ENCODE measurements around the gene C1QL4. TPM values are rescaled to one million over a fixed set of nuclear protein-coding genes. Genes with fewer than 3 reads are reported as not detected.
A peak's percentile ranks its signal among the peaks of the same experiment; 100 is the strongest.

C1QL4 gene
- total and polyA plus RNA-seq, 9 of the 15 experiments (the other 6 are each of a cell fraction or from before 2014, with no cell fraction given): 0.08 to 2.1 (median 0.31) TPM

DNA sequence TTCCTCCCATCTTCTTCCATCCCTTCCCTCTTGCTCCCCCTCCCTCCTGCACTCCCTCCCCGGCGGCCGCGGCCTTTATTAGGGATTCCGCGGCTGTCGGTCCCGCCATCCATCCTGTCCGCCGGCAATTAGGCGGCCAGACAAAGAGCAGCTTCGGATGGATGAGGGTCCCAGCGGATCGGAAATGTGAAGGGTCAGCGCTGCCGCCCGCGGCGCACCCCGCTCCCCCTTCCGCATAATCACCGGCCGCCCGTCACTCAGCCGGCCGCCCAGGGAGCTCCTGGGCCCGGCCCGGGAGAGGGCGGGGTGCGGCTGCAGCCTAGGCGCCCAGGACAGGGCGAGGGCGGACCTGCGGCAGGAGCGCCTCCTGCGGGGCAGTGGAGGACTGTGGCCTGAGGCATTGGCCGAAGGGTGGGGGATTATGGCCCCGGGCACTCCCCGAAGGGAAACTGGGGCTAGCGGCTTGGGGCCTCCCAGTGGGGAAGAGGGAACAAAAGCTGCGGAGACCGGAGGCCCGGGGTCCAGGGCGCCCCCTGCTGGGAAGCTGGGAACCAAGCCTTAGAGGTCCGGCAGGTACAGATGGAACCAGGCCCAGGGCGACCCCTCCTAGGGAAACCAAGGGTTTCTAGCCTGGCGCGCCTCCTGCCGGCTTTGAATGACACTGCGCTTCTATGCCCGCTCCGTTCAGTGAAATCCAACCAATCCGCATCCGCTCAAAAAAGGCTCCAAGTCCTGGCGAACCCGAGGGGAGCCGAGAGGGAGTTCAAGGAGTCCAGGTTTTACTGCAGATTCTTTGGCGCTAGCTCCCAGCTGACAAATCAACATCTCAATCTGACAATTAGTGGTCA, 5.3 kb upstream of the C1QL4 start (continued):
- TF ChIP-seq, protein P1, sequence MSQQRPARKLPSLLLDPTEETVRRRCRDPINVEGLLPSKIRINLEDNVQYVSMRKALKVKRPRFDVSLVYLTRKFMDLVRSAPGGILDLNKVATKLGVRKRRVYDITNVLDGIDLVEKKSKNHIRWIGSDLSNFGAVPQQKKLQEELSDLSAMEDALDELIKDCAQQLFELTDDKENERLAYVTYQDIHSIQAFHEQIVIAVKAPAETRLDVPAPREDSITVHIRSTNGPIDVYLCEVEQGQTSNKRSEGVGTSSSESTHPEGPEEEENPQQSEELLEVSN (IDR thresholded peaks at IDR 0.05; ENCODE audit: borderline replicate concordance in 1 of 2, extremely low read depth in 1 of 2, insufficient read depth in 1 of 2, insufficient read length in 1 of 2, low read depth in 1 of 2, low read length in 1 of 2, poor library complexity in 1 of 2, severe bottlenecking in 1 of 2): no peak
- TF ChIP-seq NKRF (IDR thresholded peaks at IDR 0.05; ENCODE audit: borderline replicate concordance) (no peak), NUFIP1 (IDR thresholded peaks at IDR 0.05; ENCODE audit: partially characterized antibody) (no peak), THAP12 (CRISPR knock-in tag; IDR thresholded peaks at IDR 0.05) (no peak; the same call in 1 of the 2 replicates), RNF2 (IDR thresholded peaks at IDR 0.05) (no peak; the same call in 1 of the 2 replicates), CEBPB (tag; IDR thresholded peaks at IDR 0.05) (no peak), ETV1 (tag; conservative IDR thresholded peaks at IDR 0.05; ENCODE audit: low read depth) (peak; percentile 35; the same call in 1 of the 2 replicates), NCOA2 (IDR thresholded peaks at IDR 0.05; ENCODE audit: partially characterized antibody in 2 of 2) (no peak), ZNF277 (CRISPR knock-in tag; IDR thresholded peaks at IDR 0.05; ENCODE audit: borderline replicate concordance) (no peak), MITF (IDR thresholded peaks at IDR 0.05) (no peak), ATF7 (IDR thresholded peaks at IDR 0.05) (peak; percentile 82), SAP30 (IDR thresholded peaks at IDR 0.05; ENCODE audit: borderline replicate concordance, insufficient read depth, low read depth, low read length, poor library complexity, severe bottlenecking) (peak; percentile 14), DNMT1 (IDR thresholded peaks at IDR 0.05) (no peak), BDP1 (IDR thresholded peaks at IDR 0.05; ENCODE audit: insufficient read depth, insufficient read length) (no peak), RAD51 (IDR thresholded peaks at IDR 0.05; ENCODE audit: borderline replicate concordance, low read depth) (no peak), GTF2E2 (tag; IDR thresholded peaks at IDR 0.05) (no peak), ZNF431 (CRISPR knock-in tag; IDR thresholded peaks at IDR 0.05) (0 out of 2 replicates have a peak, but pooled peaks have one; percentile 30), XRCC4 (IDR thresholded peaks at IDR 0.05; ENCODE audit: extremely low read depth, insufficient read depth, insufficient read length) (no peak)

Measured in K562 (cell line).